ENCODE data around the gene MUC5AC. TPM values are rescaled to one million over a fixed set of nuclear protein-coding genes. Genes with fewer than 3 reads are reported as not detected.

The MUC5AC gene
- total RNA-seq, 1 experiment from 2014 or later, result under 0.01 TPM

GRCh38 chr11:1230456-1231395 lies 73.0 kb downstream of the MUC5AC start:
- POLR2A ChIA-PET, result no interaction called here
- H3K27me3 Mint-ChIP-seq (ENCODE audit: low read depth), result no peaks in the 10 kb centered on the region
- no peak overlapping the region for H3K27ac Mint-ChIP-seq
- ATAC-seq, result no peak
- no peak for DNase-seq (ENCODE audit: low spot score)
- H3K4me3 Mint-ChIP-seq, result no peak overlapping the region
- no peaks in the 10 kb centered on the region for H3K36me3 Mint-ChIP-seq
- CTCF ChIA-PET, result interaction anchor here (0.6 kb wide), 1 partner anchor 919 kb away, joined by 3 read pairs; no protein-coding TSS in a partner anchor
- no peaks in the 10 kb centered on the region for H3K4me1 Mint-ChIP-seq
- no peaks in the 10 kb centered on the region for H3K9me3 Mint-ChIP-seq
- TF ChIP-seq ATF6 (CRISPR knock-in tag; IDR thresholded peaks at IDR 0.05) (no peak), FOXK1 (CRISPR knock-in tag; IDR thresholded peaks at IDR 0.05) (no peak), ATF1 (CRISPR knock-in tag; IDR thresholded peaks at IDR 0.05) (no peak), ESRRA (CRISPR knock-in tag; IDR thresholded peaks at IDR 0.05; ENCODE audit: borderline replicate concordance) (no peak), ZSCAN18 (CRISPR knock-in tag; IDR thresholded peaks at IDR 0.05) (no peak), ZNF232 (CRISPR knock-in tag; IDR thresholded peaks at IDR 0.05) (no peak), GABPB1 (CRISPR knock-in tag; IDR thresholded peaks at IDR 0.05) (no peak), NR3C1 (CRISPR knock-in tag; conservative IDR thresholded peaks at IDR 0.05; ENCODE audit: low read depth) (no peak), STAT6 (CRISPR knock-in tag; conservative IDR thresholded peaks at IDR 0.05; ENCODE audit: low read depth) (no peak), ZNF317 (CRISPR knock-in tag; IDR thresholded peaks at IDR 0.05; ENCODE audit: borderline replicate concordance, low read depth) (no peak), PRDM15 (CRISPR knock-in tag; IDR thresholded peaks at IDR 0.05) (no peak), GTF2I (CRISPR knock-in tag; conservative IDR thresholded peaks at IDR 0.05) (no peak), CBFB (CRISPR knock-in tag; IDR thresholded peaks at IDR 0.05; ENCODE audit: low read depth) (no peak), ZNF138 (CRISPR knock-in tag; conservative IDR thresholded peaks at IDR 0.05) (no peak)
- TF ChIP-seq, protein P1, sequence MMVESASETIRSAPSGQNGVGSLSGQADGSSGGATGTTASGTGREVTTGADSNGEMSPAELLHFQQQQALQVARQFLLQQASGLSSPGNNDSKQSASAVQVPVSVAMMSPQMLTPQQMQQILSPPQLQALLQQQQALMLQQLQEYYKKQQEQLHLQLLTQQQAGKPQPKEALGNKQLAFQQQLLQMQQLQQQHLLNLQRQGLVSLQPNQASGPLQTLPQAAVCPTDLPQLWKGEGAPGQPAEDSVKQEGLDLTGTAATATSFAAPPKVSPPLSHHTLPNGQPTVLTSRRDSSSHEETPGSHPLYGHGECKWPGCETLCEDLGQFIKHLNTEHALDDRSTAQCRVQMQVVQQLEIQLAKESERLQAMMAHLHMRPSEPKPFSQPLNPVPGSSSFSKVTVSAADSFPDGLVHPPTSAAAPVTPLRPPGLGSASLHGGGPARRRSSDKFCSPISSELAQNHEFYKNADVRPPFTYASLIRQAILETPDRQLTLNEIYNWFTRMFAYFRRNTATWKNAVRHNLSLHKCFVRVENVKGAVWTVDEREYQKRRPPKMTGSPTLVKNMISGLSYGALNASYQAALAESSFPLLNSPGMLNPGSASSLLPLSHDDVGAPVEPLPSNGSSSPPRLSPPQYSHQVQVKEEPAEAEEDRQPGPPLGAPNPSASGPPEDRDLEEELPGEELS (CRISPR knock-in tag; IDR thresholded peaks at IDR 0.05), result no peak
- TF ChIP-seq, protein P2, sequence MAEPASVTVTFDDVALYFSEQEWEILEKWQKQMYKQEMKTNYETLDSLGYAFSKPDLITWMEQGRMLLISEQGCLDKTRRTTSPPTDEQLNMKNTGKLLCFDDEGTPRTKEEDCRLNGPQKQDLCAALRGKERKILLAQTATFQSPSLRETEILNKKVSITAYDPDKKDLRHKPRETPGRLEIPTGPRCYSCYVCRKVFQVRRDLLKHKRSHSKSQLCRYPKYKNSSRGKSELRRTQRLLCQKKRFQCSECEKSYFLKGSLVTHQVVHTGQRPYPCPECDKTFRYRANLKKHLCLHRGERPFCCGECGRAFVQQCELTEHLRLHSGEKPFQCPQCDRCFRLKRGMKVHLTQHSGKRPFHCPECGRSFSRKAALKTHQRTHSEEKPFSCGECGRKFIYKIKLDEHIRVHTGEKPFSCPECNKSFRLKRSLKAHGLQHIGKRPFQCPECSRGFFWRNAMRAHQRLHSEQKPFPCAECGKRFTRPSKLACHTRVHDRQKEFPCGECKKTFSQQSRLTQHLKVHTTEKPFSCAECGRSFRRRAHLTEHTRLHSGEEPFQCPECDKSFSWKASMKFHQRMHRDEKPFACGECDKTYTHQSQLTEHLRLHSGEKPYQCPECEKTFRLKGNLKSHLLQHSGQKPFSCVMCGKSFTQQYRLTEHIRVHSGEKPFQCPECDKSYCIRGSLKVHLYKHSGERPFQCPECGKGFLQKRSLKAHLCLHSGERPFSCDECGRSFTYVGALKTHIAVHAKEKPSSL (CRISPR knock-in tag; conservative IDR thresholded peaks at IDR 0.05), result no peak
- TF ChIP-seq, protein P3, sequence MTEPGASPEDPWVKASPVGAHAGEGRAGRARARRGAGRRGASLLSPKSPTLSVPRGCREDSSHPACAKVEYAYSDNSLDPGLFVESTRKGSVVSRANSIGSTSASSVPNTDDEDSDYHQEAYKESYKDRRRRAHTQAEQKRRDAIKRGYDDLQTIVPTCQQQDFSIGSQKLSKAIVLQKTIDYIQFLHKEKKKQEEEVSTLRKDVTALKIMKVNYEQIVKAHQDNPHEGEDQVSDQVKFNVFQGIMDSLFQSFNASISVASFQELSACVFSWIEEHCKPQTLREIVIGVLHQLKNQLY (CRISPR knock-in tag; IDR thresholded peaks at IDR 0.05), result no peak
- TF ChIP-seq, protein P4, sequence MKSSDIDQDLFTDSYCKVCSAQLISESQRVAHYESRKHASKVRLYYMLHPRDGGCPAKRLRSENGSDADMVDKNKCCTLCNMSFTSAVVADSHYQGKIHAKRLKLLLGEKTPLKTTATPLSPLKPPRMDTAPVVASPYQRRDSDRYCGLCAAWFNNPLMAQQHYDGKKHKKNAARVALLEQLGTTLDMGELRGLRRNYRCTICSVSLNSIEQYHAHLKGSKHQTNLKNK (CRISPR knock-in tag; IDR thresholded peaks at IDR 0.05), result no peak
